GM18505 (cell line): ENCODE results near the gene TTK.

ENCODE experiments used
- ATAC-seq: cut with Tn5 transposase; IDR thresholded peaks from one replicate; pipeline ENCODE4 v1.9.1; 2021; ENCODE audit not compliant: unreplicated experiment
- POLR2A ChIP-seq: IDR thresholded peaks from 4 replicates; pipeline ENCODE4 v1.6.1; 2011; ENCODE audit warnings: borderline replicate concordance; ENCODE audit not compliant: insufficient read depth, insufficient read length; ENCODE audit errors: extremely low read depth

Gene TTK

GRCh38 chr6:80088637-80089036, 84.2 kb downstream of the TTK start:
- ATAC-seq, result no peak
- no peak for TF ChIP-seq POLR2A

- ATAC-seq, result no peak
- TF ChIP-seq POLR2A, result no peak
Observed at GRCh38 chr6:80091506-80091905, 87.1 kb downstream of the TTK start.
